Upper lobe of right lung (tissue), 1 donor: ENCODE data around the gene BEST1. TPM values are rescaled to one million over a fixed set of nuclear protein-coding genes. Genes with fewer than 3 reads are reported as not detected.

Experiments used
- ATAC-seq: fragments of 200-7000 bp; cut with Tn5 transposase; one replicate; pipeline ENCODE4 v1.9.1; 2020; ENCODE audit warnings: mild to moderate bottlenecking, moderate library complexity
- DNase-seq: peaks from one replicate; pipeline ENCODE4 v3.0.0-alpha.2; 2020
- H3K27ac ChIP-seq: fragments of 200-600 bp; one replicate; pipeline ENCODE4 v1.8.0; 2022
- H3K27me3 ChIP-seq: fragments of 200-600 bp; one replicate; pipeline ENCODE4 v1.8.0; 2022; ENCODE audit warnings: mild to moderate bottlenecking
- H3K36me3 ChIP-seq: fragments of 200-600 bp; one replicate; pipeline ENCODE4 v1.8.0; 2022
- H3K4me1 ChIP-seq: fragments of 200-600 bp; one replicate; pipeline ENCODE4 v1.8.0; 2022
- H3K4me3 ChIP-seq: fragments of 200-600 bp; one replicate; pipeline ENCODE4 v1.8.0; 2022; ENCODE audit warnings: mild to moderate bottlenecking
- H3K9me3 ChIP-seq: fragments of 200-600 bp; one replicate; pipeline ENCODE4 v1.8.0; 2022
- CTCF ChIP-seq: fragments of 200-600 bp; IDR thresholded peaks from one replicate; pipeline ENCODE4 v1.8.0; 2022; ENCODE audit warnings: antibody characterized with exemption
- intact Hi-C: fragments of 100-400 bp; cut with DNase I; formaldehyde crosslinking; loops from one replicate; pipeline ENCODE4 v1.11.0; 2022
- total RNA-seq: library from RNA; stranded (reverse); fragmentation: NEBNext Ultra II Directional; extraction: Animal tissue kit (Norgen Biotek cat#: 25700); gene quantifications from one replicate; pipeline ENCODE4 v1.2.1, GENCODE V29; 2021
- donor health status: DM: no; HTN: yes; CAD: no; lungs with severe emphysema.

BEST1 gene
- total RNA-seq, 1 donor from 2014 or later: 9.6 TPM

GRCh38 chr11:61917334-61918109 lies 32.6 kb upstream of the BEST1 start, which contains the start of gene RAB3IL1:
Gene RAB3IL1, minus strand, starts transcription at chr11:61917566. Its CDS starts 199 bp downstream, at chr11:61917367.
- H3K9me3 ChIP-seq: no peaks in the 10 kb centered on the region
- H3K4me1 ChIP-seq: peaks cover 12% of the 10 kb centered on the region
- peak; percentile 82 for ATAC-seq
- H3K27me3 ChIP-seq: peaks cover 5% of the 10 kb centered on the region
- H3K27ac ChIP-seq: peak within 1 kb of the TSS; percentile 58
- H3K36me3 ChIP-seq: no peaks in the 10 kb centered on the region
- H3K4me3 ChIP-seq: peak within 1 kb of the TSS; percentile 57
- no peak for TF ChIP-seq CTCF
- DNase-seq: peak; percentile 77
- intact Hi-C loops: no loop called here

GRCh38 chr11:61918251-61918937 lies 31.8 kb upstream of the BEST1 start:
- DNase-seq (no peak), ATAC-seq (no peak)
- H3K9me3 ChIP-seq: no peaks in the 10 kb centered on the region
- H3K4me1 ChIP-seq: peaks cover 21% of the 10 kb centered on the region
- H3K27ac ChIP-seq: peak overlapping the region; percentile 58
- intact Hi-C loops: no loop called here
- peak overlapping the region; percentile 57 for H3K4me3 ChIP-seq
- no peaks in the 10 kb centered on the region for H3K36me3 ChIP-seq
- H3K27me3 ChIP-seq: peaks cover 5% of the 10 kb centered on the region
- no peak for TF ChIP-seq CTCF

- Histone ChIP-seq H3K4me1 (peaks cover 21% of the 10 kb centered on the region), H3K4me3 (no peak overlapping the region), H3K27me3 (peaks cover 5% of the 10 kb centered on the region), H3K27ac (no peak overlapping the region), H3K9me3 (no peaks in the 10 kb centered on the region), H3K36me3 (no peaks in the 10 kb centered on the region)
- no peak for ATAC-seq
- DNase-seq: no peak
- no peak for TF ChIP-seq CTCF
- intact Hi-C loops: no loop called here
Measured at GRCh38 chr11:61918938-61919704, 31.0 kb upstream of the BEST1 start.

GRCh38 chr11:61919705-61920631 lies 30.2 kb upstream of the BEST1 start:
- H3K9me3 ChIP-seq: no peaks in the 10 kb centered on the region
- ATAC-seq: no peak
- no peaks in the 10 kb centered on the region for H3K36me3 ChIP-seq
- intact Hi-C loops: no loop called here
- H3K27me3 ChIP-seq: peaks cover 5% of the 10 kb centered on the region
- no peak for TF ChIP-seq CTCF
- DNase-seq: no peak
- H3K27ac ChIP-seq: no peak overlapping the region
- peaks cover 21% of the 10 kb centered on the region for H3K4me1 ChIP-seq
- no peak overlapping the region for H3K4me3 ChIP-seq

GRCh38 chr11:61921446-61921845 lies 28.7 kb upstream of the BEST1 start:
- no peak for TF ChIP-seq CTCF
- intact Hi-C loops: no loop called here
- Histone ChIP-seq H3K4me1 (peaks cover 21% of the 10 kb centered on the region), H3K36me3 (no peaks in the 10 kb centered on the region), H3K9me3 (no peaks in the 10 kb centered on the region), H3K4me3 (no peak overlapping the region), H3K27me3 (peaks cover 5% of the 10 kb centered on the region), H3K27ac (no peak overlapping the region)
- DNase-seq: no peak
- ATAC-seq: no peak
